HG03025 (cell line): ENCODE measurements around the gene PPP1R36.

Experiments used
- ATAC-seq: cut with Tn5 transposase; IDR thresholded peaks from one replicate; pipeline ENCODE4 v1.9.1; 2021; ENCODE audit warnings: mild to moderate bottlenecking, moderate library complexity; ENCODE audit not compliant: unreplicated experiment, low FRiP score

PPP1R36 gene, protein sequence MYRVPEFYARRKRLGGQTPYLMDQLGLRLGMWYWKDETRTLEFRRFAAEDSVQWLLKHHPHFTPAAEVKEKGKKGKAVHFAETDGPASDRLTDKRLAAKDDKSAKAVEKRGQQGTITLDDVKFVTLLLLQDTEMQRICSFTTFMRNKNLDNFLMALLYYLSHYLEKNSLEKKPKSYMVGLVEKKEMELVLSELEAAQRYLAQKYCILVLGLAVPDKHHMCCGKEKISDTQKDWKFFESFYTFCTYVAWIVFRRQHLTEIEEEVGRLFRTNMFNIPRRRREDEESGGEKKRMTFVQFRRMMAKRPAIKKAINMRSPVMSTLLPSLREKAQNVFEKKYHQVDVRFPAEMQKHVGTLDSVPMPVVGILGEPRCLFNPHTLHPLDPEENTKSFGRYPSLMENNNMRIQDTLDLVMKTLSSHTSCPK

DNA sequence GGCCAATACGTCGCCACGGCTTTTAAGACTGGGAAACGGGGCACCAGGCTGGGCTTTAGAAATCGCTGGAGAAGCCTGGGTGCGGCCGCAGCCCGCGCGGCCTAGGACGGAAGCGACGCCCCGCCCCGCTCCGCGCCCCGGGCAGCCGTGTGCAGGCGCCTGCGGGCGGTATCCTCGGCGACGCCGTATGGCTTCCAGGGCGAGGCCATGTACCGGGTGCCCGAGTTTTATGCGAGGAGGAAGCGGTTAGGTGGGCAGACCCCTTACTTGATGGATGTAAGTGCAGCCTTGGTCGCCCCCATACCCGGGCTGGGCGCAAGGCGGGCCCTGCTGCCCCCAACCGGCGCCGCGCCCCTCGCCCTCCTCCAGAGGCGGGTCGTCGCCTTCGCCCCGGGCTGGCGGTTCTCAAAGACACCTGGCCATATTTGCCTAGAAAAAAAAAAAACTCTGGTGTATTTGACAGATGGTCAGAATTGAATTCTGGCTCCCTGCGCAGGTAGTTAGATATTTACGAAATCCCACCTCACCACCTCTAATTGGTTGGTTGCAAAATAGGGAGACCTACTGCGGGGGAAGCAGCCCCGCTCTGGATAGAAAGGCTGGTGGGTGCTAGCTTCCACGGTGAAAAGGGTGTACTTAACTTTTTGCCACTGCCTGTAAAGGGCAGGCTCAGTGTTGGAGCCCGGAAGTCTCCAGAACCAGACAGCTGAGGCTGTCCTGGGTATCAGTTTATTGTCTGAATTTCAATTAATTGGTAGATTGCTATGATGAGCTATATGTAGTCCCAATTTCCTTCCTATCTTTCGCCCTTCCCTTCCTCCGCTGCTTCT is at the start of gene PPP1R36:
Gene PPP1R36 (plus strand): TSS at position 171 of the 830 bp plus-strand sequence. CDS start 37 bp downstream, at position 208.
- no peak for ATAC-seq

DNA sequence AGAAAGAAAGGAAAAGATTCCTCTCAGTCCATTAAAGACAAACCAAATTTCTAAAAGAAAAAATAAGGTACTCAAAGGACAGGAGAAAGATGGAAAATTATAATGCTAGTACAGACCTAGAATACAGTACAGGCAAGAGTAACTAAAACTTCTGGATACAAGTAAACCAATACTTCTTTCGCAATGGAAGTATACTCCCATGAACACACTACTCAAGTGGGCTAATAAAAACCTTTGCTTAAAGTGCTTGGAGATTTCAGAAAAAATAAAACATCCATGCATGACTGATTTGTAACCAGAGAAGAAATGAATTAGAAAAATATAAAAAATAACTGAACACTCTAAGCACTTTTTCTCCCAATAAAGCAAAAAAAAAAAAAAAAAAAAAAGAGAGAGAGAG is 49.7 kb upstream of the PPP1R36 start:
- ATAC-seq: no peak

DNA sequence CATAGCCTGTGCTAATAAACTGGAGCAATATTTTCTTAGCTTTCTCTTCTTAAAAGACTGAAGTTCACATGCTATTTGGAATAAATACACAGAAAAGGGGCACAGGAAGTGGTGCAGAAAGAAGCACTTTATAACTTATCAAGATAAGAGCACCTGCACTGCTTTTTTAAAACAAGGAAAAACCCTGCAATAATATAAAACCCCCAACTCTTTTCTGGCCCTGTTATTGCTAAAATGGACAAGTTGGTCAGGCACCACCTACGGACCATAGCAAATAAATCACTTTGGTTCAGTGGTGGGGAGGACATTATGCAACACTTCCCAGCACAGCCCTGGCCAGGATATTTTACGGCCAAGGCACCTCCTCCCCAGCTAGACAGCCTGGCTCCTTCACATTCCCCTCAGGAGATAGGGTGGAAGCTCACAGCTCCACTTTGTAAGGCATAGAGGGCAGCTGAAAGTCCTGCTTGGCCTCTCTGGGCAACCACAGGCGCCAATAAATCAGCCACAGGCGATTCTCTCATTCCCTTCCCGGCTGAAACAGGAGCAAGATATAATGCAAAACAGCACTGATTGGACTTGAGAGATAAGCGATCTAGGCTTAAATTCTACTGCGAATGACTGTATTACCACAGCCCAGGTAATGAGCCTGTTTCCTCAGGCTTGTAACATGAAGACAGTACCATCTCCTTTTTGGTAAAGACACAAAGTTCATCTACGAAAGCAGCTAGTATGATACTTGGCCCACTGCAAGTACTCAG is 48.2 kb upstream of the PPP1R36 start:
- no peak for ATAC-seq

DNA sequence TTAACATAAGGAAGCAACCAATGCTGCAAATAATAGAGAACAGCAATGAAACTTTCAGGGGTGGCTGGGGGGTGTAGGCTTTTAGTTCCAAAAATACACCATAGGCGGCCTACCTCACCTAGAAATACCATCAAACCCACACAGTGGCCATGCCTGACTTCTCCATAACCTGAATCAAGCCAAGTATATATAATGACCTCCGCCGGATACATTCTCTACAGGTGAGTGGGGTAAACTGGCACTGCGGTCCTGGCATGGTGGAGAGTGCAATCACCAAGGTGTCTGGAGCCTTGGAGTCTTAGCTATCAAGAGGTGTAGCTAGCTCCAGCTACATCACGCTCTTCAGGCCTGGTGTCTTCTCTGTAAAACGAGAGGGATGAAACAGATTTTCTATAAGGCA is 47.3 kb upstream of the PPP1R36 start:
- ATAC-seq: no peak

DNA sequence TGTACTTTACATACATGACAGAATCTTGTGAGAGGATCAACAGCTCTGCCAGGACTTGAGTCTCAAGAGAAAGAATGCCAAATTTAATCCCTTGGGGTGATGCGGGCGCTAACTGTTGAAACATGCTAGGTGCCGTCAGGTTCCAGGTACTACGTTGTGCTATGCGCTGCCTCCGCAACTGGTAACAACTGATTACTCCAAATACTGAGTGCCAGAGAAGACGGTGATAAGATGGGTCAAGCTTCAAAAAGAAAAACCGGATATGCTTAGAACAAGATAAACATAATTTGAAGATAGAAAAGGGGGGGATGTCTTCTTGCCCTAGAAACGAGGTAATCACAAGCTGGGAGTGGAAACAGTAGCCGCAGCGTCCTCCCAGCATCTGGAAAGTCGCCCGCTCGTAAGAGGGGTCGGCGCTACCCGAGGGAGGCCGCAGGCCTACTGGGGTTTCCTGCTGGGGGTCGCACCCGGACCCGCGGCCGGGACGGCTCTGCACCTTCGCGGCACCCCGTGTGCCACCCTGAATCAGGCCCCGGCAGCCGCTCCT is 46.8 kb upstream of the PPP1R36 start:
- no peak for ATAC-seq

DNA sequence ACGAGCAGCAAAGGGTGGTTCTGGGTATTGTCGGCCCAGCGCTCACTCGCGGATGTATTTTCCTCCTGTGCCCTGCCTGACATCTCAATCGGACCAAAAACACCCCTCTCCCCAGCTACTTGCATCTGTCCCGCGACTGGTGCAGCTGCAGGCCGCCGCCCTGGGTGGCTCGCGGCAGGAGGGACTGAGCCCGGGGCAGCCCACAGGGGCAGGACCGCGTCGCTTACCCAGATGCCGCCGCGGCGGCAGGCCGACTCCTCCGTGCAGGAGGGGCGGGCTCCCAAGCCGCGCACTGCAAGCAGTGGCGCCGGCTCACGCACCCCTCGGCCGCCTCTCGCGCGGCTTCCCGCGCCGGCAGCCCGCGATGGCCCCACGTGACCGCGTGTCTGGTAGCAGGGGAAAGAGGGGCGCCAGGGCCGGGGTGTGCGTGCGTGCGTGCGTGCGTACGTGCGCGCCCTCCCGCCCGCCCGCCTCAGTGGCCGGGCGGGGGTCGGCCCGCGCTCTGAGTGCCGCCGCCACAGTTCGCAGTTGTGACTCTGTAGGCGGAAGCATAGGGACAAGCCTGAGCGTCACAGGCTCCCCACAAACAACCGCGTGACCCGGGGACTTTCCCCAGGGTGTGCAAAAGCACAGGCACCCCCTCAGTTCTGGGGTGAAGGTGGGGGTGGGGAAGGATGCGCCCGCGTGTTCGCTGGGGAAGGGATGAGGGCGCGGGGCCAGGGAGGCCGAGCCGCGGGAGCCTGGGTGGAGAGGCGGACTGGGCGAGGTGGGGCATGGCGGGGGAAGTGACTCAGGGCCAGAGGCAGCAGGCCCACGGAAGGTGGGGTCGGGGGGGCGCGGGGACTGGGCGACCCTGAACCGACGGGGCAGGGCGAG is 46.1 kb upstream of the PPP1R36 start, which contains the start of gene ZBTB25:
Gene ZBTB25 (minus strand): TSS at position 405 of the 876 bp plus-strand sequence. CDS start 13,305 bp downstream, outside the sequence.
- peak; percentile 57 for ATAC-seq

DNA sequence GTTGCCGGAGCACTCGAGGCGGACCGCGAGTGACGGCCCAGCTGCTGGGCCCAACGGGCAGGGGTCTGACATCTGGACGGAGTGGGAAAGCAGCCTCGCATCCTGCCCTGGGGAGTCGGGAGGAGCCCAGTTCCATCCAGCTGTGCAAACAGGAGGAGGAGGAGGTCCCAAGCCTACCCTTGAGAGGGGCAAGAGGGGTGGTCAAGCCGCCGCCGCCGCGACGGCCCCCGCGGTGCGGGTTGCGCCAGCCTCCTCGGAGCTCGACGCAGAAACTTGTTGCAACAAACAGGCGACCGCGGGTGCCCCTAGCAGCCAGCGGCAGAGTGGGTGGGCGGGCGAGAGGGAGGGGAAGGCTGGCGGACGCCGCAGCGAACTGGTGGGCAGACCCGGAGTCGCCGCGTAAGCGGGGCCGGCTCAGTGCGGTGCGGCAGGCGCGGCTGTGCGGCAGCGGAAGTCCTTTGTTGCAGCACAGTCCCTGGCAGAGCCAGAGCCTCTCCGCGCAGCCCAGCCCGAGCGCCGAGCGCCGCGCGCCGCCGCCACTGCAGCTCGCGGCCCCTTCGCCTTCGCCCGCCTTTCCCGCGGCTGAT is 45.4 kb upstream of the PPP1R36 start, which contains the start of gene ZBTB1:
Gene ZBTB1 (plus strand): TSS at position 461 of the 587 bp plus-strand sequence. CDS start 16,735 bp downstream, outside the sequence.
- ATAC-seq: peak; percentile 31

DNA sequence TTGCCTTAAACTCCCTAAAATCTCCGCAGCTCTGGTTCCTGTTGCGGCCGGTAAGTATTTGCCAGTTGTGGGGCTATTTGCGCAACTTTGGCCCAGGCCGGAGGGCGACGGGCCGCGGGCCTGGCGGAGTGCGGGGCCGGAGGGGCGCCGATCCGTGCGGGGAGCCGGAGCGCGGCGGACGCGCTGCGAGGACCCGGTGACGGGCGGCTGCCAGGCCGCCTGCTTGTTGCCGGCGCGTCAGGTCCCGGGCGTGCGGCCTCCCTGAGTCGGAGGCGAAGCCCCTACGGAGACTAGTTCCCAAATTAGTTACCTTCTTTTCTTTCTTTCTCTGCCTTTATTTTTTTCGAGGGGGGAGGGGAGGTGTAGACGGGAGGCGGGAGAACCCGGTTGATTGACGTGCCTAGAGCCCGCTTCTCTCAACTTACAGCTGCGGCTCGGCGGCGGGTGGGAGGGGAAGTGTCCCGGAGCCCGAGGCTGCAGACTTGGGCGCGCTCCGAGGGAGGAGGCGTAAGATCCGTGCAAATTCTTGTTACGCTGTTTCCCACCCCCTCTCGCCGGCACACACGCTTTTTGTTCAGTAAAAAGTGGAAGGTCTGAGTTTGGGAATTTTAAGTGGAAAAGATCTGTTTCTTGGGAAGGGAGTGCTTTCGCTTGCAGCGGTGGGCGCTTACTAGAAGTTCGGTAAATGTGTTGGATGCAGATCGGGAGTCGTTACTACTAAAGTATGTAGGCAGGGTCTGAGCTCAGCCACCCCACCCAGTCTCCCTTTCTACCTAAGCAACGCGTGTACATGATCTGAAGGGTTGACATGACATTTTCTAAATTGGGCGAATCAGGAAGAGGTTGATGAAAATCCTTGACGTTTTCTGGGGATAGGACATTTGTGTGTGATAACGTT is 44.6 kb upstream of the PPP1R36 start:
- peak; percentile 30 for ATAC-seq

DNA sequence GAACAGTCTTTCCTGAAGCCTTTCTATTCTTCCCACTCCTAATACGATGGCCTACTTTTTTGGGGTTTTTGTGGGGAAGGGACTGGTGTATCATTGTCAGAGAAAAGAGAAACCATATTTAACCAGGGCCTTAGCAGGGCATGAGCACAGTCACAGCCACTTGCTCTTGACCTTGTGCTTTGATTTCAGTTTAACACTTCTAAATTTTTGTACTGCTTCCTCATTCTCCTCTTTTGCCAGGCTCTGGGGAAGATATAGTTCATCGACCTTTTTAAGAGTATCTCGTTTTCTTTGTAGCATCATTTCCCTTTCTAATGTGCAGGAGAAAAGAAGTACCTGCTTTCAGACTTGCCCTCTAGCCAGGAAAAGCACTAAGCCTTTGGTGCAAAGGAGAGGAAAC is 43.0 kb upstream of the PPP1R36 start:
- no peak for ATAC-seq

DNA sequence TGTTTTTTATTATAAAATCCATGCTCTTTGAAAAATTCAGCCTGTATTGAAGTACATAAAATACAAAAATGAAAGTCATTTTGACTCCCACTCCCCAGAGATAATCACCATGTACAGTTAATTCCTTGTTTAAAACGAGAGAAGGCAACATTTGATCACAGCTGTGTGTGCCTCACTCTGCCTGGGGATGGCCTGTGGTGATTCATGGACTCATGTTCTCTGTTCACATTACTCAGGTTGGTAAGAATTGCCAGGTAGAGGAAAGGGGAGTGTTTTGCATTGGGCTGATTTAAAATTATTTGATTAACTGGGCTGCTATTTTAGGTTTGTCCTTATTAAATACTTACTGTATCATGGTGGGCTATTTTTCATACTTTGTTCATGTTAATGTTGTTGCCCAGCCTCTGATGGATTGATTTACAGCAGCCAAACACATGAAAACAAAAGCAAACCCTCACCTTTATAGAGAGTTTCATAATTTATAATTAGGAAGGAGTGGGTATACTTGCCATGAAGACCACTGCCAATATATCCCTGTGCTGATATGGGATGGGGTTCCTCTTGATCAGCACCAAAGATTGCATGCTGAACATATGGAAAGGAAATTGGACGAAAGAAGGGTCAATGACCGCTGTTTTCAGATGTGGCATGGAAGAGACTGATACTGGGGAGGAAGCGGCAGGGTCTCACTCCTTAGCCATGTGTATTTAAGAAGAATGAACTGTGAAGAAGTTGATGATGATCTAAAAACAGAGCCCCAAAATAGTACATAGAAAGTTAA is 42.2 kb upstream of the PPP1R36 start:
- no peak for ATAC-seq

DNA sequence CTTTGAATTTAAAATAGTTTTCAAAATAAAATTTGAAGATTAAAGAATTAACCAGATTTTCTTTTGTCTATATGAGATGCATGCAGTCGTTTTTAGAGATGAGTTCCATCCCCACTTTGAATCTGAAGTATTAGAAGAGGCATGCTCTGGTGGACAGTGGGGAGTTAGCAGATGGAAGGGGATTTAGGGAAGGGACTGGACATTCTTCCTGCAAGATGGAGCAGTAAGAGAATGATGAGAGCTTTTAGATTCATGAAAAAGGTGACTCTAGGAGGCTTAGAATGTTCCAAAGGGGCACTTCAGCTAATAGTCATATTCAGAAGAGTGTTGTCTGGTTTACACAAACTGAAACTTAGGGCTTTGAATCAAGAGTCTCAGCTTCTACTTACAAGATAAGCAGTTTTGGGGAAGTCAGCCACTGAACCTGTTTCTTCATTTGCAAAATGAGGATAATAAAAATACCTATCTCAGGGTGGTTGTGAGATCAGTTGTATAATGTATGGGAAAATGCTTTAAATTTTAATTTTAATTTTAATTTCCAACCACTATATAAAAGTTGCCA is 41.5 kb upstream of the PPP1R36 start:
- ATAC-seq: no peak

DNA sequence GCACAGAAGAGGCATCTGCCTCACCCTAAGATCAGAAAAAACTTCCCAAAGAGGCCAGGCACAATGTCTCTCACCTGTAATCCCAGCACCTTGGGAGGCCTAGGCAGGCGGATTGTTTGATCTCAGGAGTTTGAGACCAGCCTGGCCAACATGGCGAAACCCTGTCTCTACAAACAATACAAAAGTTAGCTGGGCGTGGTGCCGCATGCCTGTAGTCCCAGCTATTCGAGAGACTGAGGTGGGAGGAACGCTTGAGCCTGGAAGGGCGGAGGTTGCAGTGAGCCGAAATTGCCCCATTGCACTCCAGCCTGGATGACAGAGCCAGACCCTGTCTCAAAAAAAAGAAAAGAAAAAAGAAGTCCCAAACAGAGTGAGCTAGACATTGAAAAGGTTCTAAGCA is 40.7 kb upstream of the PPP1R36 start:
- no peak for ATAC-seq

DNA sequence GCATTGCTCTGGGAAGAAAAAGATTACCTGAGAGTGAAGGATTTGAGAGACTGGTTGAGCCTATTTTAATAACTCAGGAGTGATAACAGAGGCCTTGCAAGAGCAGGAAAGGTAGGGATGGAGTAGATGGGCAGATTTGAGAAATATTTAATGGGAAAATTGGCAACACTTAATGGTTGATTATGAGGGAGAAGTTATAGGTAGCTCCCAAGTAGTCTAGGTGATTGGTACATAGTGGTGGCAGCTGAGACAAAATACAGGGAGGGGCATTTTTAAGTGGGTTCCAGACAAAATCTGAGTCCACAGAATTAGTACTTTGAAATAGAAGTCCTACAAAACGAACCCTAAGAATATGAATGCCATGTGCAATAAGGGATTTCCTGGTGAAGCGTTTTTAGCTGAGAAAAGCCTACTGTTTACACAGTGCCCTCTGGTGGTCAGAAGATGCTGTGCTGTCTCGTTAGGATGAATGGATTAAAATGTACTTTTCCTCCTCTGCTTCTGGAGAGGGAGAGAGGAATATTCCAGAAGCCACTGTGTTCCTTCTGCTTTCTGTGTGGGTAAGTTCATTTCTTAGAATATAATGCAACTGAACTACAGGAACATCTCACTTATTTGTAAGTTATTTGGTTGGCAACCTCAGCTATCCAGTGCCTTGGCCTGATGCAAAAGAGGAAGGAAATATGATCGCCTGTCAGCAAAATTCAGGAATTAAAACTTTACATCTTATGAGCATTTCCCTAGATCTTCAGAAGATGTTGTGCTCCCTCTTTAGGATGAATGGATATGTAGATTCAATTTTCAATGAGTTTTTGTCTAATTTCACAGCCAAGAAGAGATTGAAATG is 38.7 kb upstream of the PPP1R36 start:
- ATAC-seq: no peak

DNA sequence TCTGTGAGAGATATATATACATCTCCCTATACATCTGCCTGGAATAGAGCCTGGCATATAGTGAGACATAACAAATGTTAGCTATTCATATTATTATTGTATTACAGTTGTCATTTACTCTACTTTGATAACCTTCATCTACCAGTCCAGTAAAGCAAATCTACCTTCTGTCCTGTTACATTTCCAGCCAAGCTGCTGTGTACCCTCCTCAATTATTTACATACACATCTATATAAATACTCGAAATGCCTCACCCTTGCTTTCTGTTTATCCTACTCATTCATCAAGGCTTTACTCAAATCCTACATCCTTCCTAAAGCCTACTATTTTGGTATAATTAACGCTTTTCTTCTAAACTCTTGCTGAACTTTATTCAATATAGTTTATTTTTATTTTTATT is 36.5 kb upstream of the PPP1R36 start:
- ATAC-seq: no peak

DNA sequence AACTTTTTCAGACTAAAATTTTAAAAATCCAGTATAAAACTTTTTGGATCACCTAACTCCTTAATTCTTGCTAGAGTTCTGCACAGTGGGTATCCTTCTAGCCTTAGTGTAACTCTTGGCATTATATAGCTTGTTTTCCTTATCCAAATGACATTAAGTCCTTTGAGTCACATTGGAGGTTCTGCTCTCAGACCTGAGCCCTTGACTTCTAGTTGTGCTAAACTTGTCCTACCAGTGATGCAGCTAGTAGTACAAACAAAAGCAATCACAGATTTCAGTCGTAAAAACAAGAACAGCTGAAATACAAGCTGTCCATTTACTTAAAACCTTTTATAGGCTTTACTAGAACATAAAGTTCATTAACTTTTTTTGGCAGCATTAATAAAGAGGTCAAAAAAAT is 34.7 kb upstream of the PPP1R36 start:
- no peak for ATAC-seq

DNA sequence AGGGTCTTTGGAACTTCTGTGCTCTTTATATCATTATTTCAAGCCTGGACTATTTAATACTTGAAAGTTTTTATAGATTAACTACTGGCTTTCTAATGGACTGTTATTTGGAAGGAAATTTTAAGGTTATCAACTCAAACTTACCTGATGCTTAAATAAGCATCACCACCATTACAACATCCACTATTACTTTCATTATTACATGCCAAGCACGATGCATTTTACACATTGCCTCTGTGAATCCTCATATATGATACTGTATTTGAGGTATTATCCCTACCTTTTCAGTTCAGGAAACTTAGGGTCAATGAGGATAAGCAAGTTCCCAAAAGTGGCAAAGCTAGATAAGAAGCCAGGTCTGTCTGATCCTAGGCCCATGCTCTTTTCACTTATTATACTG is 32.8 kb upstream of the PPP1R36 start:
- no peak for ATAC-seq
